Mammary epithelial cell (primary cell): ENCODE data around the gene ZNRD2.

Experiments
- CTCF ChIP-seq, 2 donors: IDR thresholded peaks in 1 of 2; conservative IDR thresholded peaks in 1 of 2; 2 replicates each; pipeline ENCODE4 v1.5.1; 2011 to 2012; ENCODE audit warnings: inconsistent platforms in 2 of 2, low read length in 2 of 2, mild to moderate bottlenecking in 2 of 2, control low read depth in 1 of 2, low read depth in 1 of 2; ENCODE audit not compliant: insufficient read depth in 1 of 2; ENCODE audit errors: extremely low read depth in 1 of 2
- EZH2 ChIP-seq: IDR thresholded peaks from 2 replicates; pipeline ENCODE4 v1.6.1; 2012; ENCODE audit warnings: low read length, inconsistent platforms, borderline replicate concordance

- no peak for TF ChIP-seq CTCF (conservative IDR thresholded peaks at IDR 0.05 in 1 of 2, IDR thresholded peaks at IDR 0.05 in 1 of 2; ENCODE audit: extremely low read depth in 1 of 2, insufficient read depth in 1 of 2, low read depth in 1 of 2, low read length in 2 of 2)
- TF ChIP-seq EZH2: no peak
Observed at GRCh38 chr11:65596520-65596919, 26.2 kb downstream of the ZNRD2 start.
